ENCODE measurements around the gene MYF5. TPM values are rescaled to one million over a fixed set of nuclear protein-coding genes. Genes with fewer than 3 reads are reported as not detected.

MYF5 gene
- not detected in 5 replicates for total RNA-seq (2022; extraction: Qiagen RNA extraction)

GRCh38 chr12:80716696-80717469 is at the start of gene MYF5:
TSS of gene MYF5 (plus strand) at chr12:80716912. CDS start at chr12:80717064, 152 bp downstream.

DNA sequence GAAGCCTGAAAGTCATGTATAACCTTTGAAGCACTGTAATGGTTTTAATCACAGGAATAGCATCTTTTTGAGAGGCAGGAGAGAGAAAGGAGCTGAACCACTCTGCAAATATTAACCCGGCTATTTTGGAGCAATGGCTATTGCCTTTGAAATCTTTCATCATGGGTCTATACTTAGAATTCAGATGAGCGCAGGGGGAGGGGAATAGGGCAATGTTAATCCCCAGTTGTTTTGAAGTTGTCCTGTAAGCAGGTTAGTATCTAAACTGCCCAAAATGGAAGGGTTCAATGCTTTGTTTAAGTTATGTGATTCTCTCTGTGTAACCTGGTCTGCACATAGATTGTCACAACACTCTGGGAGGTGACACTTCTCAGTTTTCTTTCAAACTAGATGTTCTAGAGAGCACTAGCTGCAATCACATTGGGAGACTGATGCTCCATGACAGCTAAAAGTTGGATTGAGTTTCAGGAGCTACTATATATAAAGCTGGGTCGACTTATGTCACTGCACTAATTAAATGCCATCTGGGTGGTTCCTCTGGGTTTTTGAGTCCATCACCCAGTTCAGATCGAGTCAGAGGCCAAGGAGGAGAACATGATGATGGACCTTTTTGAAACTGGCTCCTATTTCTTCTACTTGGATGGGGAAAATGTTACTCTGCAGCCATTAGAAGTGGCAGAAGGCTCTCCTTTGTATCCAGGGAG is 9.4 kb upstream of the MYF5 start, which contains the start of gene MYF6:
Gene MYF6, plus strand, starts transcription at position 509 of the 704 bp plus-strand sequence. Its CDS starts 86 bp downstream, at position 595.

Other genes with a start within 250 kb of the MYF5 start
- not detected in 5 replicates for gene MYF6, start 9.3 kb upstream of the MYF5 start, total RNA-seq (2022; extraction: Qiagen RNA extraction)
- 0.25 to 0.51 TPM (median 0.33 TPM) in 5 replicates for gene LIN7A, start 221.0 kb downstream of the MYF5 start, total RNA-seq (2022; extraction: Qiagen RNA extraction)

Measured in A549 treated with CORT108297 at 1 μM for 4 hours (cell line).